Stomach (tissue), 9 donors: ENCODE results near the gene DDX51. TPM values are rescaled to one million over a fixed set of nuclear protein-coding genes. Genes with fewer than 3 reads are reported as not detected.

ENCODE experiments used
- DNase-seq, 2 donors: peaks; one replicate each; pipeline versions ENCODE4 v3.0.0 to v3.0.0-alpha.2; 2013 to 2019
- H3K27ac ChIP-seq, 5 donors: fragments of 200-600 bp in 4 of 5; sonication (generic) in 4 of 5; one replicate each; pipeline ENCODE4 v1.5.1; 2013 to 2019; ENCODE audit warnings: mild to moderate bottlenecking in 1 of 5, moderate library complexity in 1 of 5
- H3K27me3 ChIP-seq, 3 donors: fragments of 200-600 bp; sonication (generic); one replicate each; pipeline ENCODE4 v1.5.1; 2017 to 2019; ENCODE audit warnings: mixed run types in 1 of 3
- H3K36me3 ChIP-seq, 4 donors: fragments of 200-600 bp; sonication (generic); 1 replicate in 3 of 4; 2 replicates in 1 of 4; pipeline ENCODE4 v1.5.1; 2016 to 2019
- H3K4me1 ChIP-seq, 4 donors: fragments of 200-600 bp; sonication (generic); one replicate each; pipeline ENCODE4 v1.5.1; 2016 to 2019
- H3K4me3 ChIP-seq, 4 donors: fragments of 200-600 bp; sonication (generic) in 3 of 4; one replicate each; pipeline ENCODE4 v1.5.1; 2016 to 2019; ENCODE audit warnings: mild to moderate bottlenecking in 1 of 4
- H3K9me3 ChIP-seq, 4 donors: fragments of 200-600 bp; sonication (generic); one replicate each; pipeline ENCODE4 v1.5.1; 2016 to 2019
- CTCF ChIP-seq, 7 experiments: fragments of 450-650 bp in 4 of 7; fragments of 200-600 bp in 3 of 7; sonication (generic) in 3 of 7; IDR thresholded peaks; one replicate each; pipeline ENCODE4 v1.5.1; 2016 to 2019; ENCODE audit warnings: antibody characterized with exemption in 7 of 7, control low read depth in 2 of 7, mild to moderate bottlenecking in 1 of 7
- EP300 ChIP-seq: sonication (generic); formaldehyde crosslinking; IDR thresholded peaks from one replicate; pipeline ENCODE4 v1.6.1; 2017; ENCODE audit warnings: antibody characterized with exemption
- POLR2A ChIP-seq, 4 donors: fragments of 450-650 bp; IDR thresholded peaks; one replicate each; pipeline ENCODE4 v1.6.1; 2016; ENCODE audit warnings: antibody characterized with exemption in 4 of 4, control low read depth in 2 of 4, mild to moderate bottlenecking in 1 of 4, moderate library complexity in 1 of 4
- POLR2AphosphoS5 ChIP-seq, 3 donors: sonication (generic); formaldehyde crosslinking; IDR thresholded peaks; one replicate each; pipeline ENCODE4 v1.6.1; 2016; ENCODE audit warnings: antibody characterized with exemption in 3 of 3
- WGBS, 5 donors: extraction: QIAGEN DNeasy Blood & Tissue Kit in 3 of 5; methylation state at CpG; one replicate each; pipeline versions ENCODE4 v1.1.5 to v1.1.7; 2013 to 2018; 5-methylcytosine and 5-hydroxymethylcytosine counted together
- intact Hi-C: fragments of 100-400 bp; cut with DNase I; formaldehyde crosslinking; loops from one replicate; pipeline ENCODE4 v1.15.1; 2023; ENCODE audit warnings: low total_unique reads
- polyA plus RNA-seq, 3 donors: library from polyadenylated mRNA; stranded (reverse); fragments of 200-250 nt; gene quantifications; one replicate each; pipeline ENCODE4 v1.2.3, GENCODE V29; 2013
- total RNA-seq, 5 donors: library from RNA; depleted of rRNA; stranded (reverse); fragments of >200 nt; gene quantifications; one replicate each; pipeline versions ENCODE4 v1.1.0 to v1.2.3, GENCODE V29; 2014 to 2016
- donor health status: healthy with polysubstance abuse.
- donor health status: Bipolar disorder and iron deficiency.
- donor health status: healthy.

DDX51 gene
- total and polyA plus RNA-seq, 8 donors: 6.6 to 69.5 (median 13.2) TPM

GRCh38 chr12:132176385-132176919 is 32.3 kb upstream of the DDX51 start:
- peaks cover 0 to 25% (median 18%) of the 10 kb centered on the region in 4 donors for H3K4me1 ChIP-seq
- no peak overlapping the region for H3K27ac ChIP-seq
- intact Hi-C loops: no loop called here
- H3K27me3 ChIP-seq: peaks cover 0 to 90% (median 50%) of the 10 kb centered on the region in 3 donors
- DNase-seq: no peak
- no peak overlapping the region for H3K4me3 ChIP-seq
- H3K9me3 ChIP-seq: no peaks in the 10 kb centered on the region
- WGBS, 5 donors: 64 to 73% (median 68%) methylated on average over 11 to 19 of the region's 19 CpGs
- H3K36me3 ChIP-seq: no peaks in the 10 kb centered on the region
- TF ChIP-seq POLR2A (IDR thresholded peaks at IDR 0.05): no peak
- no peak for TF ChIP-seq CTCF (IDR thresholded peaks at IDR 0.05)
- no peak for TF ChIP-seq POLR2AphosphoS5 (IDR thresholded peaks at IDR 0.05)
- TF ChIP-seq EP300: no peak

GRCh38 chr12:132175496-132176384 is 31.6 kb upstream of the DDX51 start:
- H3K36me3 ChIP-seq: no peaks in the 10 kb centered on the region

GRCh38 chr12:132174839-132175490 is 30.8 kb upstream of the DDX51 start:
- intact Hi-C loops: no loop called here
- TF ChIP-seq POLR2A (IDR thresholded peaks at IDR 0.05): no peak
- TF ChIP-seq EP300: no peak
- TF ChIP-seq POLR2AphosphoS5 (IDR thresholded peaks at IDR 0.05): no peak
- TF ChIP-seq CTCF (IDR thresholded peaks at IDR 0.05): no peak
- Histone ChIP-seq H3K4me3 (no peak overlapping the region), H3K27ac (no peak overlapping the region), H3K36me3 (no peaks in the 10 kb centered on the region), H3K27me3 (peaks cover 0 to 97% (median 56%) of the 10 kb centered on the region in 3 donors), H3K9me3 (no peaks in the 10 kb centered on the region), H3K4me1 (peaks cover 0 to 34% (median 21%) of the 10 kb centered on the region in 4 donors)
- DNase-seq: peak in 1 of 2 donors; percentile 54
- 39 to 56% (median 48%) methylated on average over 21 to 25 of the region's 25 CpGs for WGBS, 5 donors

More at GRCh38 chr12:132175496-132176384, 31.6 kb upstream of the DDX51 start:
- peak in 1 of 2 donors; percentile 47 for DNase-seq
- Histone ChIP-seq H3K4me1 (peaks cover 0 to 28% (median 18%) of the 10 kb centered on the region in 4 donors), H3K9me3 (no peaks in the 10 kb centered on the region), H3K27ac (no peak overlapping the region), H3K4me3 (no peak overlapping the region), H3K27me3 (peaks cover 0 to 94% (median 56%) of the 10 kb centered on the region in 3 donors)
- WGBS, 5 donors: 43 to 58% (median 54%) methylated on average over 17 to 35 of the region's 35 CpGs
- TF ChIP-seq CTCF (IDR thresholded peaks at IDR 0.05): no peak
- no peak for TF ChIP-seq POLR2AphosphoS5 (IDR thresholded peaks at IDR 0.05)
- no peak for TF ChIP-seq POLR2A (IDR thresholded peaks at IDR 0.05)
- TF ChIP-seq EP300: no peak
- intact Hi-C loops: no loop called here
